ENCODE measurements around the gene UGT2B7. TPM values are rescaled to one million over a fixed set of nuclear protein-coding genes. Genes with fewer than 3 reads are reported as not detected.

Gene UGT2B7
- total and polyA plus RNA-seq, 2 of the 13 experiments (the other 11 are each of a cell fraction or from before 2014, with no cell fraction given): 26.8 to 41.8 TPM

GRCh38 chr4:69102668-69103067, 6.4 kb downstream of the UGT2B7 start (continued):
- TF ChIP-seq, protein P1, sequence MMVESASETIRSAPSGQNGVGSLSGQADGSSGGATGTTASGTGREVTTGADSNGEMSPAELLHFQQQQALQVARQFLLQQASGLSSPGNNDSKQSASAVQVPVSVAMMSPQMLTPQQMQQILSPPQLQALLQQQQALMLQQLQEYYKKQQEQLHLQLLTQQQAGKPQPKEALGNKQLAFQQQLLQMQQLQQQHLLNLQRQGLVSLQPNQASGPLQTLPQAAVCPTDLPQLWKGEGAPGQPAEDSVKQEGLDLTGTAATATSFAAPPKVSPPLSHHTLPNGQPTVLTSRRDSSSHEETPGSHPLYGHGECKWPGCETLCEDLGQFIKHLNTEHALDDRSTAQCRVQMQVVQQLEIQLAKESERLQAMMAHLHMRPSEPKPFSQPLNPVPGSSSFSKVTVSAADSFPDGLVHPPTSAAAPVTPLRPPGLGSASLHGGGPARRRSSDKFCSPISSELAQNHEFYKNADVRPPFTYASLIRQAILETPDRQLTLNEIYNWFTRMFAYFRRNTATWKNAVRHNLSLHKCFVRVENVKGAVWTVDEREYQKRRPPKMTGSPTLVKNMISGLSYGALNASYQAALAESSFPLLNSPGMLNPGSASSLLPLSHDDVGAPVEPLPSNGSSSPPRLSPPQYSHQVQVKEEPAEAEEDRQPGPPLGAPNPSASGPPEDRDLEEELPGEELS (CRISPR knock-in tag; IDR thresholded peaks at IDR 0.05): peak; percentile 90
- TF ChIP-seq HOXA3 (CRISPR knock-in tag; IDR thresholded peaks at IDR 0.05) (peak; percentile 87), MEIS2 (CRISPR knock-in tag; IDR thresholded peaks at IDR 0.05) (0 out of 2 replicates have a peak, but pooled peaks have one; percentile 36), REPIN1 (CRISPR knock-in tag; IDR thresholded peaks at IDR 0.05; ENCODE audit: borderline replicate concordance, low read depth) (peak; percentile 47; the same call in 1 of the 2 replicates), SMAD3 (CRISPR knock-in tag; IDR thresholded peaks at IDR 0.05) (peak; percentile 80), EHMT2 (IDR thresholded peaks at IDR 0.05; ENCODE audit: borderline replicate concordance, low read depth, low read length) (peak; percentile 92), PITX1 (CRISPR knock-in tag; IDR thresholded peaks at IDR 0.05) (peak; percentile 77; the same call in 1 of the 2 replicates), CEBPG (CRISPR knock-in tag; IDR thresholded peaks at IDR 0.05) (peak; percentile 98), HOMEZ (CRISPR knock-in tag; IDR thresholded peaks at IDR 0.05; ENCODE audit: low read depth) (peak; percentile 99), STAG1 (CRISPR knock-in tag; IDR thresholded peaks at IDR 0.05) (peak; percentile 21; the same call in 1 of the 2 replicates), ZMYM2 (CRISPR knock-in tag; IDR thresholded peaks at IDR 0.05) (0 out of 2 replicates have a peak, but pooled peaks have one; percentile 41), PHF21A (CRISPR knock-in tag; IDR thresholded peaks at IDR 0.05) (peak; percentile 49; the same call in 1 of the 2 replicates), ETV5 (CRISPR knock-in tag; IDR thresholded peaks at IDR 0.05; ENCODE audit: borderline replicate concordance) (peak; percentile 81; the same call in 1 of the 2 replicates)
- TF ChIP-seq, protein P2, sequence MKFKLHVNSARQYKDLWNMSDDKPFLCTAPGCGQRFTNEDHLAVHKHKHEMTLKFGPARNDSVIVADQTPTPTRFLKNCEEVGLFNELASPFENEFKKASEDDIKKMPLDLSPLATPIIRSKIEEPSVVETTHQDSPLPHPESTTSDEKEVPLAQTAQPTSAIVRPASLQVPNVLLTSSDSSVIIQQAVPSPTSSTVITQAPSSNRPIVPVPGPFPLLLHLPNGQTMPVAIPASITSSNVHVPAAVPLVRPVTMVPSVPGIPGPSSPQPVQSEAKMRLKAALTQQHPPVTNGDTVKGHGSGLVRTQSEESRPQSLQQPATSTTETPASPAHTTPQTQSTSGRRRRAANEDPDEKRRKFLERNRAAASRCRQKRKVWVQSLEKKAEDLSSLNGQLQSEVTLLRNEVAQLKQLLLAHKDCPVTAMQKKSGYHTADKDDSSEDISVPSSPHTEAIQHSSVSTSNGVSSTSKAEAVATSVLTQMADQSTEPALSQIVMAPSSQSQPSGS (CRISPR knock-in tag; IDR thresholded peaks at IDR 0.05): peak; percentile 83
- TF ChIP-seq, protein P3, sequence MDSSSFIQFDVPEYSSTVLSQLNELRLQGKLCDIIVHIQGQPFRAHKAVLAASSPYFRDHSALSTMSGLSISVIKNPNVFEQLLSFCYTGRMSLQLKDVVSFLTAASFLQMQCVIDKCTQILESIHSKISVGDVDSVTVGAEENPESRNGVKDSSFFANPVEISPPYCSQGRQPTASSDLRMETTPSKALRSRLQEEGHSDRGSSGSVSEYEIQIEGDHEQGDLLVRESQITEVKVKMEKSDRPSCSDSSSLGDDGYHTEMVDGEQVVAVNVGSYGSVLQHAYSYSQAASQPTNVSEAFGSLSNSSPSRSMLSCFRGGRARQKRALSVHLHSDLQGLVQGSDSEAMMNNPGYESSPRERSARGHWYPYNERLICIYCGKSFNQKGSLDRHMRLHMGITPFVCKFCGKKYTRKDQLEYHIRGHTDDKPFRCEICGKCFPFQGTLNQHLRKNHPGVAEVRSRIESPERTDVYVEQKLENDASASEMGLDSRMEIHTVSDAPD (CRISPR knock-in tag; IDR thresholded peaks at IDR 0.05): peak; percentile 84
- TF ChIP-seq, protein P4, sequence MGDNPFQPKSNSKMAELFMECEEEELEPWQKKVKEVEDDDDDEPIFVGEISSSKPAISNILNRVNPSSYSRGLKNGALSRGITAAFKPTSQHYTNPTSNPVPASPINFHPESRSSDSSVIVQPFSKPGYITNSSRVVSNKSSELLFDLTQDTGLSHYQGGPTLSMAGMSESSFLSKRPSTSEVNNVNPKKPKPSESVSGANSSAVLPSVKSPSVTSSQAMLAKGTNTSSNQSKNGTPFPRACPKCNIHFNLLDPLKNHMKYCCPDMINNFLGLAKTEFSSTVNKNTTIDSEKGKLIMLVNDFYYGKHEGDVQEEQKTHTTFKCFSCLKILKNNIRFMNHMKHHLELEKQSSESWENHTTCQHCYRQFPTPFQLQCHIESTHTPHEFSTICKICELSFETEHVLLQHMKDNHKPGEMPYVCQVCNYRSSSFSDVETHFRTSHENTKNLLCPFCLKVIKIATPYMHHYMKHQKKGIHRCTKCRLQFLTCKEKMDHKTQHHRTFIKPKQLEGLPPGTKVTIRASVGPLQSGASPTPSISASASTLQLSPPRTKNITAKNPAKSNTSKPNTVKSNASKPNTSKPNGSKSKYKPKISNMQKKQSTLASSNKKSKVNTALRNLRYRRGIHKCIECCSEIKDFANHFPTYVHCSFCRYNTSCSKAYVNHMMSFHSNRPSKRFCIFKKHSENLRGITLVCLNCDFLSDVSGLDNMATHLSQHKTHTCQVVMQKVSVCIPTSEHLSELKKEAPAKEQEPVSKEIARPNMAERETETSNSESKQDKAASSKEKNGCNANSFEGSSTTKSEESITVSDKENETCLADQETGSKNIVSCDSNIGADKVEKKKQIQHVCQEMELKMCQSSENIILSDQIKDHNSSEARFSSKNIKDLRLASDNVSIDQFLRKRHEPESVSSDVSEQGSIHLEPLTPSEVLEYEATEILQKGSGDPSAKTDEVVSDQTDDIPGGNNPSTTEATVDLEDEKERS (CRISPR knock-in tag; IDR thresholded peaks at IDR 0.05): peak; percentile 41; the same call in 1 of the 2 replicates
